Measurements from ENCODE around the gene SCARF2. TPM values are rescaled to one million over a fixed set of nuclear protein-coding genes. Genes with fewer than 3 reads are reported as not detected.

Gene SCARF2
- total RNA-seq, 1 experiment from 2014 or later = 26.3 TPM

DNA sequence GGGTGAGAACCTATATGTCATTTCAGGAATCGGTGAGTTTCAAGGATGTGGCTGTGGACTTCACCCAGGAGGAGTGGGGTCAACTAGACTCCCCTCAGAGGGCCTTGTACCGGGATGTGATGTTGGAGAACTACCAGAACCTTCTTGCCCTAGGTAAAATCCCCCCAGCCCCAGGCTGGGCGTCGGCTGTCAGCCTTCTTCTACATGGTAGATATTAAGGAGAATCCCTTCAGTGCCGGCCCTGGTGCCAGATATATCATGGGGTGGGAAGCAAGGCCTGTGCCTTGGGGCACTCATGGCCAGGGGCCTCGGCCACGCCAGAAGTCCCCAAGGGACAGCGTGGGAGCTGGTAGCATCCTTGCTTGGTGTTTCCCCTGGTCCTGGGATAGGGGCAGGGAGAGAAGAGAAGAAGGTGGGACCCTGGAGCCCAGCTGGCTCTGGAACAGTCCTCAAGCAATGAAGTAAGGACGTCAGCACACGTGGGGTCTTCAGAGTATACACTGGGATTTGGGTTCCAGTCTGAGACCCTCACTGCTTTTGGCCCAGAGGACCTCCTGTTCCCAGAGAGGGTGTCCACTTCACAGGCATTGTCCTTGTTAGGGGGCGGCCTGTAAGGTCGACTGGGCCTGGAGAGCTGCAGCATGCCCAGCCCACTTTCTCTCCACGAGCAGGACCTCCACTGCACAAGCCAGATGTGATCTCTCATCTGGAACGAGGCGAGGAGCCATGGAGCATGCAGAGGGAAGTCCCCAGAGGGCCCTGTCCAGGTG, 36.8 kb downstream of the SCARF2 start:
- ATAC-seq (no peak), DNase-seq (ENCODE audit: low spot score) (no peak)
- Mint-ChIP-seq H3K9me3 (no peaks in the 10 kb centered on the region), H3K36me3 (peaks cover 44% of the 10 kb centered on the region), H3K27ac (no peak overlapping the region; the same call in 1 of the 2 replicates), H3K4me1 (peaks cover 19% of the 10 kb centered on the region), H3K27me3 (ENCODE audit: low read depth) (no peaks in the 10 kb centered on the region; the same call in 1 of the 2 replicates), H3K4me3 (no peak overlapping the region)
- TF ChIP-seq TEAD4 (CRISPR knock-in tag; IDR thresholded peaks at IDR 0.05) (no peak), ZNF671 (CRISPR knock-in tag; IDR thresholded peaks at IDR 0.05) (no peak), SMAD4 (CRISPR knock-in tag; IDR thresholded peaks at IDR 0.05) (no peak), ATF3 (CRISPR knock-in tag; conservative IDR thresholded peaks at IDR 0.05) (no peak), ATF6 (CRISPR knock-in tag; IDR thresholded peaks at IDR 0.05) (no peak), RELA (CRISPR knock-in tag; IDR thresholded peaks at IDR 0.05; ENCODE audit: borderline replicate concordance) (no peak), ZNF423 (CRISPR knock-in tag; IDR thresholded peaks at IDR 0.05) (no peak), HMGXB4 (CRISPR knock-in tag; IDR thresholded peaks at IDR 0.05) (no peak), SOX15 (CRISPR knock-in tag; IDR thresholded peaks at IDR 0.05) (no peak), SMAD3 (CRISPR knock-in tag; IDR thresholded peaks at IDR 0.05; ENCODE audit: borderline replicate concordance) (no peak), TEAD1 (CRISPR knock-in tag; IDR thresholded peaks at IDR 0.05) (no peak), ZNF232 (CRISPR knock-in tag; IDR thresholded peaks at IDR 0.05) (no peak), HMGA2 (CRISPR knock-in tag; IDR thresholded peaks at IDR 0.05) (no peak), MYBL2 (CRISPR knock-in tag; IDR thresholded peaks at IDR 0.05) (no peak), ZNF416 (CRISPR knock-in tag; IDR thresholded peaks at IDR 0.05) (no peak)
- TF ChIP-seq, protein P1, sequence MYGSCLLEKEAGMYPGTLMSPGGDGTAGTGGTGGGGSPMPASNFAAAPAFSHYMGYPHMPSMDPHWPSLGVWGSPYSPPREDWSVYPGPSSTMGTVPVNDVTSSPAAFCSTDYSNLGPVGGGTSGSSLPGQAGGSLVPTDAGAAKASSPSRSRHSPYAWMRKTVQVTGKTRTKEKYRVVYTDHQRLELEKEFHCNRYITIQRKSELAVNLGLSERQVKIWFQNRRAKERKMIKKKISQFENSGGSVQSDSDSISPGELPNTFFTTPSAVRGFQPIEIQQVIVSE (CRISPR knock-in tag; IDR thresholded peaks at IDR 0.05; ENCODE audit: borderline replicate concordance) = no peak
- TF ChIP-seq, protein P2, sequence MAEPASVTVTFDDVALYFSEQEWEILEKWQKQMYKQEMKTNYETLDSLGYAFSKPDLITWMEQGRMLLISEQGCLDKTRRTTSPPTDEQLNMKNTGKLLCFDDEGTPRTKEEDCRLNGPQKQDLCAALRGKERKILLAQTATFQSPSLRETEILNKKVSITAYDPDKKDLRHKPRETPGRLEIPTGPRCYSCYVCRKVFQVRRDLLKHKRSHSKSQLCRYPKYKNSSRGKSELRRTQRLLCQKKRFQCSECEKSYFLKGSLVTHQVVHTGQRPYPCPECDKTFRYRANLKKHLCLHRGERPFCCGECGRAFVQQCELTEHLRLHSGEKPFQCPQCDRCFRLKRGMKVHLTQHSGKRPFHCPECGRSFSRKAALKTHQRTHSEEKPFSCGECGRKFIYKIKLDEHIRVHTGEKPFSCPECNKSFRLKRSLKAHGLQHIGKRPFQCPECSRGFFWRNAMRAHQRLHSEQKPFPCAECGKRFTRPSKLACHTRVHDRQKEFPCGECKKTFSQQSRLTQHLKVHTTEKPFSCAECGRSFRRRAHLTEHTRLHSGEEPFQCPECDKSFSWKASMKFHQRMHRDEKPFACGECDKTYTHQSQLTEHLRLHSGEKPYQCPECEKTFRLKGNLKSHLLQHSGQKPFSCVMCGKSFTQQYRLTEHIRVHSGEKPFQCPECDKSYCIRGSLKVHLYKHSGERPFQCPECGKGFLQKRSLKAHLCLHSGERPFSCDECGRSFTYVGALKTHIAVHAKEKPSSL (CRISPR knock-in tag; conservative IDR thresholded peaks at IDR 0.05) = no peak
- ChIA-PET POLR2A (no interaction called here), CTCF (no interaction called here)

GRCh38 chr22:20399866-20400605, 37.6 kb downstream of the SCARF2 start:
- Mint-ChIP-seq H3K27ac (no peak overlapping the region; the same call in 1 of the 2 replicates), H3K27me3 (ENCODE audit: low read depth) (no peaks in the 10 kb centered on the region; the same call in 1 of the 2 replicates), H3K9me3 (no peaks in the 10 kb centered on the region), H3K4me3 (no peak overlapping the region), H3K4me1 (peaks cover 26% of the 10 kb centered on the region), H3K36me3 (peaks cover 43% of the 10 kb centered on the region)
- DNase-seq (ENCODE audit: low spot score) = no peak
- CTCF ChIA-PET = no interaction called here
- POLR2A ChIA-PET = no interaction called here
- no peak for ATAC-seq
- TF ChIP-seq SP1 (CRISPR knock-in tag; conservative IDR thresholded peaks at IDR 0.05) (no peak), ZNF232 (CRISPR knock-in tag; IDR thresholded peaks at IDR 0.05) (no peak), SOX15 (CRISPR knock-in tag; IDR thresholded peaks at IDR 0.05) (no peak), MAX (CRISPR knock-in tag; IDR thresholded peaks at IDR 0.05) (no peak), ZNF281 (CRISPR knock-in tag; IDR thresholded peaks at IDR 0.05) (no peak), ZNF263 (CRISPR knock-in tag; IDR thresholded peaks at IDR 0.05; ENCODE audit: low read depth) (no peak), ATF1 (CRISPR knock-in tag; IDR thresholded peaks at IDR 0.05) (no peak)
- TF ChIP-seq, protein P3, sequence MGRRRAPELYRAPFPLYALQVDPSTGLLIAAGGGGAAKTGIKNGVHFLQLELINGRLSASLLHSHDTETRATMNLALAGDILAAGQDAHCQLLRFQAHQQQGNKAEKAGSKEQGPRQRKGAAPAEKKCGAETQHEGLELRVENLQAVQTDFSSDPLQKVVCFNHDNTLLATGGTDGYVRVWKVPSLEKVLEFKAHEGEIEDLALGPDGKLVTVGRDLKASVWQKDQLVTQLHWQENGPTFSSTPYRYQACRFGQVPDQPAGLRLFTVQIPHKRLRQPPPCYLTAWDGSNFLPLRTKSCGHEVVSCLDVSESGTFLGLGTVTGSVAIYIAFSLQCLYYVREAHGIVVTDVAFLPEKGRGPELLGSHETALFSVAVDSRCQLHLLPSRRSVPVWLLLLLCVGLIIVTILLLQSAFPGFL (CRISPR knock-in tag; IDR thresholded peaks at IDR 0.05; ENCODE audit: borderline replicate concordance) = no peak

All from WTC11 (cell line).